NCI-H345 (cell line): Measurements from ENCODE around the gene DNAAF5.
A peak's percentile ranks its signal among the peaks of the same experiment; 100 is the strongest.

Experiments used
- DNase-seq: peaks from one replicate; lab custom pipeline; 2025; lab: John Stamatoyannopoulos, UW

DNAAF5 gene

DNA sequence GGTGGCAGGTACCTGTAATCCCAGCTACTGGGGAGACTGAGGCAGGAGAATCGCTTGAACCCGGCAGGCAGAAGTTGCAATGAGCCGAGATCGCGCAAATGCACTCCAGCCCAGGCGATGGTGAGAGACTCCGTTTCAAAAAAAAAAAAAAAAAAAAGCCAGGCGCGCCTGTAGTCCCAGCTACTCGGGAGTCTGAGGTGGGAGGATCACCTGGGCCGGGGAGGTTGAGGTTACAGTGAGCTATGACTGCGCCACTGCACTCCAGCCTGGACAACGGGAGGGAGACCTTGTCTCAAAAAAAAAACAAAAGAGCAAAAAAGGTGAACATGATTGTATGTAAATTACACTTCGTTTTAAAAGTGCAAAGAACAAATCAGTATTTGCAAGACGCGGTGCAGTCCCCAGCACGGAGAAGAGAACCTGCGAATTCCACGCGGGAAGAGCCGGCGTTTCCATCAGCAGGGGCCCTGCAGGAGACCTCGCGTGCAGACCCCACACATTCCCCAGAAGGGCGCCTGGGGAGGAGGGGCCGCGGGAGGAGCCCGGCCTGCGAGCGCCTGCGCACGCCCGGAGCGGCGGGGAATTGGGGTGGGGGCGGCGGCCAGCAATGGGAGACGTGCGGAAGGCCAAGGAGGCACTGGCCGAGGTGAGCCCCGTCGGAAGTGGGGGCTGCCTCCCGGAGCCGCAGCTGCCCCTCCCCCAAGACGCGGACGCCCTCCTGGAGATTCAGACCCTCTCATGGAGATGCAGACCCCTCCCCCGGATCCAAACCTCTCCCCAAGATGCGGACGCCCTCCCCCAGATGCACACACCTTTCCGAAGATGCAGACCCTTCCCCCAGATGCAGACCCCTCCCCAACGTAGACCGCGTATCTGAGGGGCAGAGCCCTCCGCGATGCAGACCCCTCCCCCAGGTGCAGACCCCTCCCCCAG is 89.1 kb downstream of the DNAAF5 start:
- peak; percentile 72 for DNase-seq

DNA sequence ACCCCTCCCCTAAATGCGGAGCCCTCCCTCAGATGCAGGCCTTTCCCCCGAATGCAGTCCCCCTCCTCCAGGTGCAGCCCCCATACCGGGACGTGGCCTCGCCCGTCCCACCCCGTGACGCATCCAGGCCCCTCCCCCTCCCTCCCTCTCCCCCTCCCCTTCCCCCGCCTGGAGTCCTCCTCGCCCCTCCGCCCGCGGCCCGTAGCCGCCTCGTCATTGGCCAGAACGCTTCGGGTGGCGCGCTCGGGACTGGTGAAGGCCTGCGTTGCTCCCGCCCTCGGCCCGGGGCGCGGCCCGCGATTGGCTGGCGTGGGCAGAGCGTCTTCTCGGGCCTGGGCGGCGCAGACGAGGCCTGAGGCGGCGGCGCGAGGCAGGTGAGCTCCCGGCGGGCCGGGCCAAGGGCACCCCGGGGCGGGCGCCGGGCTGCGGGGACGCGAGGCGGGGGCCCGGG is 89.8 kb downstream of the DNAAF5 start:
- peak; percentile 99 for DNase-seq

DNA sequence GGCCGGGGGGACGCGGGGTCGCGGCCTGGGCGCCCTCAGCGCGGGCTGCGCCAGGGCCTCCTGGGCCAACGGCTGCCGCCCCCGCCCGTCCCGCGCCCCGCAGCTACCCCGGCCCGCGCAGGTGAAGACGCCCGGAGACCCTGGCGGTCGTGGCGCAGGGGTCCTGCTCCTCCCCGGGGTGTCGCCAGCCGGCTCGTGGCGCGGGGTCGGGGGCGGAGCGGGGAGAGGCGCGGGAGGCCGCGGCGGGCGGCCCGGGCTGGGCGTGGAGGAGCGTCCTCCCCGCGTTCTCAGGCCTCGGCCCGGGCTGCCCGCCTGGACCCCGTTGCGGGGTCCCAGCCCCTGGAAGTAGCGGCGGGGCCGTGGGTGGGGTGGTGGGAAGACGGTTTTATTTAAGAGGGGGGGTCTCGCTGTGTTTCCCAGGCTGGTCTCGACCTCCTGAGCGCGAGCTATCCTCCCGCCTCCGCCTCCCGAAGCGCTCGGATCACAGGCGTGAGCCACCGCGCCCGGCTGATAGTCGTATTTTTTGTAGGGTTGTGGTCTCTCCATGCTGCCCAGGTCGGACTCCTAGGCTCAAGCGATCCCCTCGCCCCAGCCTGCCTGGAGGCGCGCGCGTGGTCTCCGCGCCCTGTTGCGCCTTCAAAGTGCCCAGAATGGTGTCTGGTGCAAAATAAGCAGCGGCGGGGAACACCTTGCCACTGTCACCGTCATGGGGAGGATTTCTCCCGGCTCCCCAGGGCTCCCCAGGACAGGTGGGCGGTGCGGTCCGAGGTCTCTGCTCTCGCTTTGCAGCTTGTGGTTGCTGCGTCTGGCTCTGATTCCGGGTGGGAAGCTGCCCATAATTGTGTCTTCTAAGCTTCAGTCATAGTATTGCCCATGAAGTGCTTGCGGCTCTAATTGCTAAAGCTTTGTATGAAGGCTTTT is 90.5 kb downstream of the DNAAF5 start:
- DNase-seq, result peak; percentile 25

DNA sequence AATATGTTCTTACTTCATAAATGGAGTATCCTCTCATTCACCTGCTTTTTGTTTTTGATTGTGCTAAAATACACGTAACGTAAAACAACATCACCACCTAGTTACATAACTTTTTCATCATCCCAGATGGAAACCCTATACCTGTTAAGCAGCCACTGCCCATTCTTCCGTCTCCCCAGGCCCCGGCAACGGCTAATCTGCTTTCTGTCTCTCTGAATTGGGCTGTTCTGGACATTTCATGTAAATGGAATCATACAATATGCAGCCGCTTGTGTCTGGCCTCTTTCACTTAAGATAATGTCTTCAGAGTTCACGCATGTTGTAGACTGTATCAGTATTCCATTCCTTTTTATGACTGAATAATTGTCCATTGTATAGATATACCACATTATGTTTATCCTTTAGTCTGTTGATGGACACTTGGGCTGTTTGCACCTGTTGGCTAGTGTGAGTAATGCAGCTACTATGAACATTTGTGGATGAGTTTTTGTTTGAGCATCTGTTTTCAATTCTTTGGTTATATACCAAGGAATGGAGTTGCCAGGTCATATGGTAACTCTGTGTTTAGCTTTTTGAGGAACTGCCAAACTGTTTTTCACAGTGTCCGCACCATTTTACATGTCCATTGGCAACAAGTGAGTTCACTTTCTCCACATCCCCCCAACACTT is 91.7 kb downstream of the DNAAF5 start:
- DNase-seq, result no peak

- DNase-seq, result no peak
Observed at GRCh38 chr7:820341-820740, 93.8 kb downstream of the DNAAF5 start.

GRCh38 chr7:821688-822087 is 95.2 kb downstream of the DNAAF5 start:
- no peak for DNase-seq

GRCh38 chr7:822692-823276 is 96.3 kb downstream of the DNAAF5 start:
- no peak for DNase-seq

DNA sequence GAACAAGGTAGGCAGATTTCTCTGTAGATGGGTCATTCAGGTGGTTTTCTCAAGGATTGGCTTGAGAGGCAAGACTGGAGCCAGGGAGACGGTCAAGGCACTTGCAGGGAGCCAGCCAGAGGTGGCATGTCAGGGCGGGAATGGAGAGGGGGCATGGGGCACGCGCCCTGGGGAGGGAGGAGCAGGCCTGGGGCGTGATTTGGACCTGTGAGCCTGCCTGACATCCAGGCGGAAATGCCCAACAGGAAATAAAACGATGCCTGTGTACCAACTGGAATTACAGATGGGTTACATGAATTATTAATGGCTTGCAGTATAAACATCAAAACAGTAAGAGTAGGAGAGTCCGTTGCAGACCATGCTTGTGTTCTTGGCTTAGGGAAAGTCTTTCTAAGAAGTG is 97.2 kb downstream of the DNAAF5 start:
- no peak for DNase-seq

GRCh38 chr7:824081-824480 is 97.6 kb downstream of the DNAAF5 start:
- DNase-seq, result no peak

DNA sequence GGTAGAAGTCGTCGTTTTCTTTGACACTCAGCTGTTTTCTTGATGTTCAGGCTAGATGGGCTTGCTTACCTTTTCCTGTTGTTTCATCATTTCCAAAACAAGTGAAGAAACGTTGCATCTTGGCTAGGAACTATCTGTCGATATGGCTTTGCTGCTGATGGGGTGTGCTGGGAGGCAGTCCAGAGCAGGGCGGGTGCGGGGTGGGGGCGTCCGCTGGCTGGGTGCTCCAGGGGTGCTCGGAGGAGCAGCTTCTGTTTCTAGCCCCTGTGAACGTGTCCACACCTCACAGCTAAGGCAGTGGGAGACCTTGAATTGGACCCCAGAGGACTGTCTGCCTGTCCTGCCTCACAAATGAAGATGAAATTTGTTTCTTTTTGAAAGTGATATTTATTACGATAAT is 98.2 kb downstream of the DNAAF5 start:
- DNase-seq, result no peak

GRCh38 chr7:825386-825785 is 98.9 kb downstream of the DNAAF5 start:
- DNase-seq, result no peak

DNA sequence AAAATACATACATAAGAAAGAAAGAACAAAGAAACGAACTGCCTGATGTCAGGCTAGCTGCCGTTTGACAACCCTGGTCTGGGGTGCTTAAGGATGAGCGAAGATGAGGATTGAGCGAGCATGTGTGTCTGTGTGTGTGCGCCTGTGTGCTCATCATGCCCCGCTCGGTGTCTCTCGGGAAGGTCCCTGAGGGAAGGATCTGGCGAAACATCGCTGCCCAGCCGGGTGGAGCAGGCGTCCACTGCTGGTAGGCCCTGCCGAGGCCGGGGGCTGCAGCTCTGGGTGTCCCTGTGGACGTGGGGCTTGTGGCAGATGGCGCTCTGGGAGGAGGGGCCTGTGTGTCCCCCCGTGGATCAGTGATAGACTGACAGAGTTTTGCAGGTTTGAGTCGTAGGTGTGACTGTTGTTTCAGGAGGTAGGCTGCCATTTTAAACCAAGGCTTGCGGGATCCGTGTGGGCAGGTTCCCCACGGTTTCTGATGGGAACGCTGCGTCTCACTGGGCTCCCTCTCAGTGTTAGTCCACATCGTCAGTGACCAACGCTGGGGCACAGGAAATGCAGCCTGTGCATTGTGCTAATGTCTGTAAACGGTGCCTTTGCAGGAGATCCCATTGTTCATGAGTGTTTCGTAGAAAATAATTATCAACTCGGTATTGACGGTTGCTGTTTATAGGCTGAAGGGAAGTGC is 99.9 kb downstream of the DNAAF5 start:
- no peak for DNase-seq

DNA sequence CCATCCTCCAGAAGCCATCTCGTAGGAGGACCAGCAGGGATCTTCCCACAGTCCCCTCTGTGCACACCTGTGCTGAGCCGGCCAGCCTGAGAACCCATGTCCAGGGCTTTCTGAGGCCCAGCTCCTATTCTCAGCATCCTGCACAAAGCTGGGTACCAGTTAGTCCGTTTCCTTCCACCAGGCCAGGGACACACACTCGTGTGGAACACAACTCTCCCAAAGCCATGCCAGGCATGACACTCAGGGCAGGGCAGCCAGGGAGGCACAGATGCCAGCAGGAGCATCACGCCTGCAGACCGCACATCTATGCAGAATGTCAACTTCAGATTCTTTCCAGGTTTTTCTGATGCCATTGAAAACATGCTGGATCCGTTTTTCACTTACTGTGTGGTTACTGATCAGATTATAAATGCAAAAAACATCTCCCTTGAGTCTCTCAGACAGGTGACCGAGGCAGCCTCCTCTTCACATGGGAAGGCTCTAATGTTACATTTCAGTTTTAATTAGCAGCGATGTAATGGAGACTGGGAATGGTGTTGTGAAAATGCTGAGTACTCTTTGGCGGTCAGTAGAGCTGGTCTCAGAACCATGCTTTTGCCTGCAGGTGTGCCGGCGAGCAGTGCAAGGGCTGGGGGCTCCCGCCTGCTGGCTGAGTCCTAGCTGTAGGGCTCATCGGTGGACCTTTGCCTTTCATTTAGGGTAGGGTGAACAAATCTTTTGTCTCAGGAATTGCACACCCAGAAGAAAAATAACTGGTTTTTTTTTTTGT is 102.5 kb downstream of the DNAAF5 start:
- DNase-seq, result no peak

DNA sequence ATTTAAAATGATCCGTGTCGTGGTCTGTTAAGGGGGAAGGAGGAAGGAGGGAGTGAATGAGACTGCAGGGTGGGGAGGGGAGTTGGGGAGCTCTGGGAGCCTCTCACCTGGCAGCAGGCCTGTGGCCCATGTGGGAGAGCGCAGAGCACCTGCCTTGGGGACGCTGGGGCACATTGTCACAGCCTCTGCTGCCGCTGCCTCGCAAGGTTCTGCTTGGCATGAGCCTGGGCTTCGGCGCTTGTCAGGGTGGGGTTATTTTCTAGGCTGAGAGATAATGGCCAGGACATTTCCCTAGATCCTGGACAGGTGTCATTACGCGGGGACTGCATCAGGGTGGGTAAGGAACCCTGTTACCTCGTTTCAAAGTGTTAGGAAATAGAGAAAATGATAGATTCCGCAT is 103.6 kb downstream of the DNAAF5 start:
- no peak for DNase-seq

- DNase-seq, result no peak
Observed at GRCh38 chr7:831596-832166, 105.2 kb downstream of the DNAAF5 start.

GRCh38 chr7:832167-832967 is 105.9 kb downstream of the DNAAF5 start, which contains the start of gene SUN1:
TSS of gene SUN1 (plus strand) at chr7:832476. CDS start at chr7:832525, 49 bp downstream.
- no peak for DNase-seq

- no peak for DNase-seq
Observed at GRCh38 chr7:832968-833424, 106.5 kb downstream of the DNAAF5 start.

DNA sequence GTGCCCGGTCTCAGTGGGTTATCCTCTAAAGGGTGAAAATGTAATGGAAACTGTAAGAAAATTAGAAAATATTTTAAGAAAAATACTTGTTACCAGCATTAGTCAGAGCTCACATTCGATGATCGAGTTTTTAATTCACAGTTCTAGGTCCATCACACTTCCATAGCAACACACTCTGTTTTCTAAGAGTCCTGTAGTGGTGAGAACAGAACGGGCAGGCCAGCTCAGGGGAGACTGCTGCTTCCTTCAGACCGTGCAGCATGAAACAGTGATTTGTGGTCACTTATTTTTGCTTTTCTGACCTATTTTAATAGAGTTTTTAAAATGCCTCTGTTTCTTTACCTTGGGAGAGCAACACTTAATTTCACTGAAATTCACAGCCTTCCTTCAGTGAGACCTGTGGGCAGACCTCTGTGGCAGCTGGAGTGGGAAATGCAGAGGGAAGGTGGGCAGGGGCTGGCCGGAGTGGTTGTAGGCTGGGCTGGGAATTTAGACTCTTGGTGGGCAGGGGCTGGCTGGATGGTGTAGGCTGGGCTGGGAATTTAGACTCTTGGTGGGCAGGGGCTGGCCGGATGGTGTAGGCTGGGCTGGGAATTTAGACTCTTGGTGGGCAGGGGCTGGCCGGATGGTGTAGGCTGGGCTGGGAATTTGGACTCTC is 107.2 kb downstream of the DNAAF5 start:
- no peak for DNase-seq
